IMR-90 (cell line): ENCODE data around the gene SERPINA6. TPM values are rescaled to one million over a fixed set of nuclear protein-coding genes. Genes with fewer than 3 reads are reported as not detected.

Experiments used
- ATAC-seq: fragments of 200-7000 bp; cut with Tn5 transposase; 2 replicates; pipeline ENCODE4 v1.9.1; 2020; ENCODE audit warnings: low read depth, mild to moderate bottlenecking, moderate library complexity
- BruUV-seq: library from RNA; stranded (reverse); fragments of 400-500 nt; replicated peaks from 2 replicates; lab custom pipeline; 2021; lab: Mats Ljungman, UMichigan
- CTCF ChIA-PET: fragments of 300-600 bp; formaldehyde crosslinking; extraction: SDS; loops from one replicate; lab custom pipeline; 2021; ENCODE audit warnings: antibody characterized with exemption; lab: Yijun Ruan, JAX
- POLR2A ChIA-PET: fragments of 300-600 bp; sonication (Branson Sonifier 250); formaldehyde crosslinking; loops from one replicate; lab custom pipeline; 2022; ENCODE audit warnings: antibody characterized with exemption; ENCODE audit not compliant: unreplicated experiment; lab: Charles Lee
- DNase-seq: peaks from one replicate; pipeline ENCODE4 v3.0.0; 2013
- H2AFZ ChIP-seq: replicated peaks from 2 replicates; pipeline ENCODE3; 2013; ENCODE audit warnings: low read length, mild to moderate bottlenecking; ENCODE audit not compliant: poor library complexity
- H2AK5ac ChIP-seq: 2 replicates; pipeline ENCODE4 v1.6.1; 2013; ENCODE audit warnings: low read depth, low read length, inconsistent platforms
- H2AK9ac ChIP-seq: replicated peaks from 2 replicates; pipeline ENCODE3; 2013; ENCODE audit warnings: mild to moderate bottlenecking, low read depth, low read length, moderate library complexity; ENCODE audit not compliant: poor library complexity
- H2BK120ac ChIP-seq: 2 replicates; pipeline ENCODE4 v1.6.1; 2013; ENCODE audit warnings: low read depth, low read length, inconsistent platforms
- H2BK15ac ChIP-seq: 3 replicates; pipeline ENCODE4 v1.6.1; 2013; ENCODE audit warnings: low read depth, low read length, inconsistent platforms
- H2BK20ac ChIP-seq: 2 replicates; pipeline ENCODE4 v1.6.1; 2013; ENCODE audit warnings: low read depth, mild to moderate bottlenecking, inconsistent platforms, low read length, moderate library complexity
- H2BK5ac ChIP-seq: 2 replicates; pipeline ENCODE4 v1.6.1; 2013; ENCODE audit warnings: mild to moderate bottlenecking, low read depth, low read length, inconsistent platforms; ENCODE audit not compliant: poor library complexity, severe bottlenecking
- H3K14ac ChIP-seq: replicated peaks from 2 replicates; pipeline ENCODE4 v1.6.1; 2013; ENCODE audit warnings: low read depth, low read length, inconsistent platforms
- H3K18ac ChIP-seq: 2 replicates; pipeline ENCODE4 v1.6.1; 2013; ENCODE audit warnings: low read depth, low read length, control low read depth
- H3K23ac ChIP-seq: 2 replicates; pipeline ENCODE4 v1.6.1; 2013; ENCODE audit warnings: low read depth, low read length, inconsistent platforms
- H3K27ac ChIP-seq: 2 replicates; pipeline ENCODE4 v1.5.1; 2013; ENCODE audit warnings: mild to moderate bottlenecking, control low read depth, low read length; ENCODE audit not compliant: insufficient read depth
- H3K27me3 ChIP-seq: 2 replicates; pipeline ENCODE4 v1.6.1; 2013; ENCODE audit warnings: low read length; ENCODE audit not compliant: control insufficient read depth, insufficient read depth
- H3K36me3 ChIP-seq: 2 replicates; pipeline ENCODE4 v1.6.1; 2013; ENCODE audit warnings: low read length, mixed read lengths; ENCODE audit not compliant: control insufficient read depth, insufficient read depth
- H3K4ac ChIP-seq: 2 replicates; pipeline ENCODE4 v1.6.1; 2013; ENCODE audit warnings: low read depth, low read length, inconsistent platforms
- H3K4me1 ChIP-seq: 2 replicates; pipeline ENCODE4 v1.6.1; 2013; ENCODE audit warnings: low read length, mixed read lengths; ENCODE audit not compliant: control insufficient read depth, insufficient read depth
- H3K4me2 ChIP-seq: 2 replicates; pipeline ENCODE4 v1.6.1; 2013; ENCODE audit warnings: low read depth, mild to moderate bottlenecking, control low read depth, low read length, moderate library complexity
- H3K4me3 ChIP-seq: 2 replicates; pipeline ENCODE4 v1.5.1; 2013; ENCODE audit warnings: low read depth, mild to moderate bottlenecking, control low read depth, low read length, moderate library complexity; ENCODE audit not compliant: insufficient read depth
- H3K56ac ChIP-seq: 2 replicates; pipeline ENCODE4 v1.6.1; 2013; ENCODE audit warnings: low read length, inconsistent platforms; ENCODE audit not compliant: insufficient read depth; ENCODE audit errors: extremely low read depth
- H3K79me1 ChIP-seq, 2 experiments: 2 replicates each; pipeline ENCODE4 v1.6.1; 2013; ENCODE audit warnings: low read length in 2 of 2, inconsistent platforms in 1 of 2, low read depth in 1 of 2
- H3K9ac ChIP-seq: 2 replicates; pipeline ENCODE4 v1.6.1; 2013; ENCODE audit warnings: low read depth, low read length, control low read depth
- H3K9me1 ChIP-seq: 2 replicates; pipeline ENCODE4 v1.6.1; 2013; ENCODE audit warnings: low read length, inconsistent platforms; ENCODE audit not compliant: insufficient read depth
- H3K9me3 ChIP-seq: 2 replicates; pipeline ENCODE4 v1.6.1; 2013; ENCODE audit warnings: low read length; ENCODE audit not compliant: control insufficient read depth, insufficient read depth
- H4K20me1 ChIP-seq: 2 replicates; pipeline ENCODE4 v1.6.1; 2013; ENCODE audit warnings: low read length, inconsistent platforms; ENCODE audit not compliant: insufficient read depth
- H4K5ac ChIP-seq: 2 replicates; pipeline ENCODE4 v1.6.1; 2013; ENCODE audit warnings: mild to moderate bottlenecking, low read depth, low read length, control low read depth
- H4K8ac ChIP-seq, 2 experiments: 2 replicates each; pipeline ENCODE4 v1.6.1; 2013; ENCODE audit warnings: low read depth in 2 of 2, low read length in 2 of 2, control low read depth in 1 of 2, inconsistent platforms in 1 of 2
- H4K91ac ChIP-seq: 2 replicates; pipeline ENCODE4 v1.6.1; 2013; ENCODE audit warnings: low read depth, low read length, inconsistent platforms; ENCODE audit not compliant: insufficient read depth
- BHLHE40 ChIP-seq: fragments of 150-350 bp; IDR thresholded peaks from 2 replicates; pipeline ENCODE4 v1.6.1; 2016; ENCODE audit warnings: mild to moderate bottlenecking, low read depth, low read length
- CEBPB ChIP-seq: IDR thresholded peaks from 2 replicates; pipeline ENCODE4 v1.6.1; 2012; ENCODE audit warnings: low read depth, low read length, improper control_type of control experiment
- NFE2L2 ChIP-seq: fragments of 150-350 bp; IDR thresholded peaks from 2 replicates; pipeline ENCODE4 v1.6.1; 2016; ENCODE audit warnings: low read depth, mild to moderate bottlenecking, low read length
- RAD21 ChIP-seq: IDR thresholded peaks from 2 replicates; pipeline ENCODE4 v1.6.1; 2012; ENCODE audit warnings: low read length, improper control_type of control experiment
- WGBS, 2 experiments: methylation state at CpG; one replicate each; pipeline versions ENCODE4 v1.1.5 to v1.1.7; 2013; ENCODE audit warnings: missing lambda C conversion rate in 2 of 2; ENCODE audit not compliant: insufficient read length in 1 of 2; ENCODE audit errors: extremely low coverage in 2 of 2; 5-methylcytosine and 5-hydroxymethylcytosine counted together
- dilution Hi-C: fragments of 300-500 bp; cut with HindIII; formaldehyde crosslinking; loops from one replicate; pipeline ENCODE4 v1.14.3; 2018; ENCODE audit warnings: low sequenced_read_pairs; ENCODE audit not compliant: unreplicated experiment
- in situ Hi-C: fragments of 300-500 bp; cut with MboI; formaldehyde crosslinking; loops from 3 replicates; pipeline ENCODE4 v1.14.3; 2019; ENCODE audit warnings: low sequenced_read_pairs, inconsistent platforms, mixed read lengths
- intact Hi-C: fragments of 100-400 bp; cut with micrococcal nuclease; formaldehyde crosslinking; loops from 2 replicates; pipeline ENCODE4 v1.10.0; 2022
- polyA plus RNA-seq, 3 experiments: library from polyadenylated mRNA; depleted of rRNA; stranded (reverse); fragments of >200 nt; gene quantifications; 2 replicates each; pipeline ENCODE4 v1.2.3, GENCODE V29; 2012; ENCODE audit warnings: low replicate concordance in 1 of 3
- total RNA-seq: library from RNA; depleted of rRNA; stranded (reverse); fragments of >200 nt; gene quantifications from 2 replicates; pipeline ENCODE4 v1.2.3, GENCODE V29; 2012
- TF ChIP-seq, protein P1 (sequence below): conservative IDR thresholded peaks from 2 replicates; pipeline ENCODE4 v1.5.1; 2012; ENCODE audit warnings: mild to moderate bottlenecking, low read depth, low read length, improper control_type of control experiment

The SERPINA6 gene
- total and polyA plus RNA-seq, 2 of the 4 experiments (the other 2 are of a cell fraction) = not detected

DNA sequence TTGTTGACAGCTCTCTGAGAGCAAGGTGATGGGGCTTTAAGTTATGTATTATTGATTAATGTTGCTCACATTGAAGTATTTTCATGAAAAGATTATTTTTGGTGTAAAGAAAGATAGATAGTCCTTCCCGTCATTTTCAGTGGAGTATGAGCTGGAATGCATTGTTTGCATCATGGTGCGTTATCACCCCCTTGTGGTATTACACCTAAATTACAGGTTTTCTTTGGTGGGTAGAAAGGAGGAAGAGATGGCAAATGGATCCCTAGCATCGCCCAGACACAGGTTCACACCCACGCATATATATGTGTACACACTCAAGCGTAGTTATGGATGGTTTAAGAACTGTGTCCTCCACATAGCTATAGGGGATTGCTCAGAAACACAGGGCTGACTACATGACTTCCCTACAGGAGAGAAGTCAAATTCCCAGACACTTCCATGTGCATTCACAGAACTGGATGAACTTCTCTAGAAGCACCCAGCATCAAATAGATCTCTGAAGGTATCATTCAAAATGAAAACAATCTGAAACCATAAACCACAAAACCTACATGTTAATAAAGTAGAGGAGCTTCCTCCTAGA is 15.6 kb downstream of the SERPINA6 start:
- dilution Hi-C loops (no loop called here), intact Hi-C loops (no loop called here), in situ Hi-C loops (no loop called here)
- no peak overlapping the region for H2AFZ ChIP-seq
- H3K4me1 ChIP-seq = no peaks in the 10 kb centered on the region
- no TSS peak for BruUV-seq
- WGBS, 2 experiments = no CpG with 5 or more reads among the region's 5 CpGs
- H4K5ac ChIP-seq = no peak overlapping the region
- H2AK9ac ChIP-seq = no peak overlapping the region
- H3K4ac ChIP-seq = no peak overlapping the region
- H2BK15ac ChIP-seq = no peak overlapping the region
- H3K4me2 ChIP-seq = no peak overlapping the region
- POLR2A ChIA-PET = no interaction called here
- DNase-seq (no peak), ATAC-seq (no peak)
- H3K14ac ChIP-seq = no peak overlapping the region
- no peak overlapping the region for H3K9ac ChIP-seq
- H2BK20ac ChIP-seq = no peak overlapping the region
- no peak overlapping the region for H2AK5ac ChIP-seq
- H3K27ac ChIP-seq = no peak overlapping the region
- H4K8ac ChIP-seq = no peak overlapping the region
- no peak overlapping the region for H3K56ac ChIP-seq
- CTCF ChIA-PET = no interaction called here
- no peak overlapping the region for H2BK5ac ChIP-seq
- no peak overlapping the region for H3K4me3 ChIP-seq
- no peak overlapping the region for H4K91ac ChIP-seq
- H3K79me1 ChIP-seq = no peaks in the 10 kb centered on the region
- no peaks in the 10 kb centered on the region for H3K27me3 ChIP-seq
- no peak overlapping the region for H3K18ac ChIP-seq
- no peaks in the 10 kb centered on the region for H4K20me1 ChIP-seq
- no peaks in the 10 kb centered on the region for H3K9me1 ChIP-seq
- H3K9me3 ChIP-seq = peaks cover 10% of the 10 kb centered on the region
- H3K36me3 ChIP-seq = no peaks in the 10 kb centered on the region
- no peak for TF ChIP-seq BHLHE40
- TF ChIP-seq RAD21 = 0 out of 2 replicates have a peak, but pooled peaks have one; percentile 7
- TF ChIP-seq, protein P1, sequence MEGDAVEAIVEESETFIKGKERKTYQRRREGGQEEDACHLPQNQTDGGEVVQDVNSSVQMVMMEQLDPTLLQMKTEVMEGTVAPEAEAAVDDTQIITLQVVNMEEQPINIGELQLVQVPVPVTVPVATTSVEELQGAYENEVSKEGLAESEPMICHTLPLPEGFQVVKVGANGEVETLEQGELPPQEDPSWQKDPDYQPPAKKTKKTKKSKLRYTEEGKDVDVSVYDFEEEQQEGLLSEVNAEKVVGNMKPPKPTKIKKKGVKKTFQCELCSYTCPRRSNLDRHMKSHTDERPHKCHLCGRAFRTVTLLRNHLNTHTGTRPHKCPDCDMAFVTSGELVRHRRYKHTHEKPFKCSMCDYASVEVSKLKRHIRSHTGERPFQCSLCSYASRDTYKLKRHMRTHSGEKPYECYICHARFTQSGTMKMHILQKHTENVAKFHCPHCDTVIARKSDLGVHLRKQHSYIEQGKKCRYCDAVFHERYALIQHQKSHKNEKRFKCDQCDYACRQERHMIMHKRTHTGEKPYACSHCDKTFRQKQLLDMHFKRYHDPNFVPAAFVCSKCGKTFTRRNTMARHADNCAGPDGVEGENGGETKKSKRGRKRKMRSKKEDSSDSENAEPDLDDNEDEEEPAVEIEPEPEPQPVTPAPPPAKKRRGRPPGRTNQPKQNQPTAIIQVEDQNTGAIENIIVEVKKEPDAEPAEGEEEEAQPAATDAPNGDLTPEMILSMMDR = 0 out of 2 replicates have a peak, but pooled peaks have one; percentile 12
- no peak for TF ChIP-seq NFE2L2
- no peak for TF ChIP-seq CEBPB
- H3K23ac ChIP-seq = no peak overlapping the region
- H2BK120ac ChIP-seq = no peak overlapping the region
